EL (cell line): ENCODE results near the gene STIP1.

Experiments used
- DNase-seq: peaks from one replicate; pipeline ENCODE4 v3.0.0-alpha.2; 2016

STIP1 gene

GRCh38 chr11:64185693-64186491 lies at the start of gene STIP1:
Gene STIP1 (plus strand): TSS chr11:64186171. CDS start chr11:64186262, 91 bp downstream.
- peak; percentile 100 for DNase-seq

DNA sequence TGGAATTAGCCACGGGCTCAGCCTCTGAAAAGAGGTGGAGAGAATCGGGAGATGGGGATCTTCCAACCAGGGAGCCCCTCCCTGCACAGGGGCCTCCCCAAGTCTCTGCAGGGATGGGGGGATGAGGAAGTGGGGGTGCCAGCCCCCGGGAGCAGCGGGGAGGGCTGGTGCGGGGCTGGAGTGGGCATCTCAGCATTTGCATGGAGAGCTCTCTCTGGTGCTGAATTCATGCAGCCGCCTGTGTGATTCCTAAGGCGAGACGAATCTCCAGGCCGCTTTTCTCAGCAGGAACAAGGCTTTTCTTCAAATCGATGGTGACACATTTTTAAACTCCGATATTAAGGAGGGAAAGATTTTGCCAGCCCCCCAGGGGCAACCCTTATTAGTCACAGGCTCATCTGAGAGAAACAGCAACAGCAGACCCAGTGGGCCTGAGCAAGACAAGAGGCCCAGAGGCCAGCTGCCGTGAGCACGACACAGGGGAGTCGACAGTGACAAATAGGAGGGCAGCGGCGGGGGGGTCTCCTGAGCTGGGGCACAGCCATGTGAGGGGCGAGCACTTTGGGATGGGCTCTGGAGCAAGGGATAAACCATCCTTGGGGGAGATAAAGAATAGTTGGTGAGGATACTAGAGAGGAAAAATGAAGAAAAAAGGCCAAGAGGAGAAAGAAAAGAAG lies 49.1 kb upstream of the STIP1 start:
- no peak for DNase-seq

DNA sequence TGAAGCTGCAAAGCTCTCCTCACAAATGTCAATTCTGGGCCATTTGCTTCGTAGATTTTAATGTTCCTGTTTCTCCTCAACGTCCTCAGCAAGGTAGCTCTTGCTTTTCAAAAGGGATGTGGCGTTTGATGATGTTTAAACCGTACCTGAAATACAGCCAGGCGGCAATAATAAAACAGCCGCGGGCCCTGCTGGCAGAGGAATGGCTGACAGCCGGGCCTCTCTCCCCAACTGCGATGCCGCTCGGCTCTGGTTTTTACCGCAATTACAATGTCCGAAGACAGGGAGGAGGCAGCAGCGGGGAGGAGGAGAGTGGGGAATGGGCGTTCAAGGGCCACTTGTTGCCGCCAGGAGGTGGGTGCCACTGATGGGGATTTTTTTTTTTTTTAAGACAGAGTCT lies 47.6 kb upstream of the STIP1 start:
- DNase-seq: no peak

- DNase-seq: no peak
Measured at GRCh38 chr11:64139049-64139448, 46.9 kb upstream of the STIP1 start.

DNA sequence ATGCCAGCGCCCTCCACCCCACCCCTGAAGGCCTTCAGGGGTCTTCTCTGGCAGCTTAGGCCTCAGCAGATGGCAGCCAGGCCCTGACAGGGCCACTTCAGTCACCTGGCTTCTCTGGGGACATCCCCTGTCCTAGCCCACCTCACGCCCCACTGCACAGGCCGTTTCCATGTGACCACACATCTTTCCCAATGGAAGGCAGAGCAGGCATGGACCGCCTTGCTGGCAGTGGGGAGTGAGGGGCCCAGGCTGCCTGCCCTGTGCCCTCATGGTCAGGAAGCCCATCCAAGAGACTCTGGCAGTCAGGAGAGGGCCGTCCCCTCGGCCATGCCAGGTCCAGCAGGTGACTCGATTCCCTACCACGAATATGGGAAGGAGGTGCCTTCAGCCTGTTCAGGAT lies 45.9 kb upstream of the STIP1 start:
- no peak for DNase-seq

DNA sequence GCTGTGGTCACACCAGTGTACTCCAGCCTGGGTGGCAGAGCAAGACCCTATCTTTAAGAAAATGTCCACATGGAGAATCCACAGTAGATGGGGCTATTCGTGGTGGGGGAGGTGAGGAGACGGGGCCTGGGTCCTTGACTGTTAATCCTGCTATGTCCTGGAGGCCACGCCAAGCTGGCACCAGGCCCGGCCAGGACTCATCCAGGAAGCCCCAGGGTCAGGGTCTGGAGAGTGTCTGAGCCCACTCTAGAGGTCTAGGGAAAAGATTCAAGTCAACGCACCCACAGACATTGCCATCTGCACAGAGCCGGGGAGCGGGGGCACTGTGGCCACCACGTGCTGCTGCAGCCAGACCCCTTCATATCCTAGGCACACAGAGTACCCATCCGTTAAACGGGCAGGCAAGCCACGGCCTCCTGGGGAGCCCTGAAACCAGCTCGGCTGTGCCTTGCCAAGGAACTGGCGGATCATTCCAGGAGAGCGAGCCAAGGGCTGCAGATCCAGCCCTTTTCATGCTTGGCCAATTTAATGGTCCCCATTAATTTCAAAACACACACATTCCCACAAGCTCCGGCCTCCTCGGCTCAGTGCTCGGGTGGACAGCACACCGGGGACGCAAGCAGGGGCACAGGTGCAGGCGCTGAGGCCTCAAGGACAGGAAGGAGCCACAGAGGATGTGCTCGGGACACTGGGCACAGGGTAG lies 44.7 kb upstream of the STIP1 start:
- no peak for DNase-seq

DNA sequence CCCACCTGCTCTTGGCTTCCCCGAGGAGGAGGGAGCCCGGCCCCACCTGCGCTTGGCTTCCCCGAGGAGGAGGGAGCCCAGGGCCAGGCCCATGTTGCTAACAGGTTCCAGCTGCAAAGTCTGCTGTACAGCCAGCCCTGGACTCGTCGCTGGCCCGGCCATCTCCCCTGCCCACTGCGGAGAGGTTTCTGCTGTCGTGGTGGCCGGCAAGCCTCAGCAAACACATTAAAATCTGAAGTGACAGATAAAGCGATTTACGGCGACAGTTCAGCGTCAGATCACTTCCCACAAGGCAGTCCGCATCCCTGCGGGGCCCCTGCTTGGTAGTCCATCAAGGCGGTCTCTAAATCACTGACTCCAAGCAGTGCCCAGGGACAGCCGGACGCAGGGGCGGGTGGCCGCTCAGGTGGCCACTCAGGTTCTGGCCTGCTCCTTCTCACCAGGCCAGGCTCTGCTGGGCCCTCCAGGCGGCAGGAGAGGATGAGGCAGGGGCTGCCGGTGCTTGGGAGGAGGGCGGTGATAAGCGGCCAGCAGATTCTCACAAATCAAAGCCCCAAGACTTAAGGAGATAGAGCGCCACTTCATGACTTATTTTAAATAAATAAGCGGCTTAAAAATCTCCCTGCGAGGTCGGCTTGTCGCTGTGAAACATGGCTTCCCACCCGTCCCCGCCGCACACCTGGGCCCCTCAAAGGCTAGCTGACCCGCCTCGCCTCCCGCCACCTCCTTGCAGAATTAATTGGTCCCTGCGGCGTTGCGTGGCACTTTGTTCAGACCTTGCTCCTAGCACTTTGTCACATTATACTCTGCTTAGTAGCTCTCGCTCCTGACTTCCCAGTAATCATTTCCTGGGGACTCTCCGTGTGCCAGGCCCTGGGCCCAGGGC lies 41.1 kb upstream of the STIP1 start:
- DNase-seq: no peak

DNA sequence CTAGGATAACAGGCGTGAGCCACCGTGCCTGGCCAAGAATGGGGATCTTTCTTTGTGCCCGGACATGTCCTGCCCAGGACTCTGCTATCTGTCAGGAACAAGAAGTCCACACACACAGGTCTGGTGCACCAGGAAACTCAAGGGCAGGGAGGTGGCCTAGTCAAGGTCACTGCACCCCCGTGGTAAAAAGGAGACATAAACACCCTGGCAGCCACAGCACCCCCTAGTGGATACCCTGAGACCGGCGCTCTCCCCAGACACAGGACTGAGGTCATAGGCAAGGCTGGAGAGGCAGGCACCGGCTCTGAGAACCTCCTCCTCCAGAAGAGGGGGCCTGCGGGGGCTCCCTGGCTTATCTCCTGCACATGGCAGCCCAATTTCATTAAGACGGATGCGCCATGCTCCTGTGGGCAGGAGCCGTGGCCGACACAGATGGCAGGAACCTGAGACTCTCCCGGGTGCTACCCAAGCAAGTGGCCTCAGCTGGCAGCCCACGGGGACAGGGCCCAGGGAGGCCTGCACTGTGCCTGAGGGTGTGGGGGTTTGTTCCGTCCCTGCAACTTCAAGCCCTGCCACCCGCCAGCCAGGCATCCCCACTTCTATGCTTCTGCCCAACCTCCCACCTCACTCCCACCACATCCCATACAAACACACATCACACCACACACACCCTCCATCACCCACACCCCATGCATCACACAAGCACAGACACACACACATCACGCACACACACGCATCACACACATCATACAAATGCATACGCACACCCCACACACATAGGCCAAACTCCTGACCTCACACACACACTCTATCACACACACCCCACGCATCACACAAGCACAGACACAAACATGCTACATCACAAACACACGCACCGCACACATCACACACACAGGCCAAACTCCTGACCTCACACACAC lies 39.7 kb upstream of the STIP1 start:
- DNase-seq: peak; percentile 49

GRCh38 chr11:64148226-64148916 lies 37.6 kb upstream of the STIP1 start:
- peak; percentile 70 for DNase-seq

DNA sequence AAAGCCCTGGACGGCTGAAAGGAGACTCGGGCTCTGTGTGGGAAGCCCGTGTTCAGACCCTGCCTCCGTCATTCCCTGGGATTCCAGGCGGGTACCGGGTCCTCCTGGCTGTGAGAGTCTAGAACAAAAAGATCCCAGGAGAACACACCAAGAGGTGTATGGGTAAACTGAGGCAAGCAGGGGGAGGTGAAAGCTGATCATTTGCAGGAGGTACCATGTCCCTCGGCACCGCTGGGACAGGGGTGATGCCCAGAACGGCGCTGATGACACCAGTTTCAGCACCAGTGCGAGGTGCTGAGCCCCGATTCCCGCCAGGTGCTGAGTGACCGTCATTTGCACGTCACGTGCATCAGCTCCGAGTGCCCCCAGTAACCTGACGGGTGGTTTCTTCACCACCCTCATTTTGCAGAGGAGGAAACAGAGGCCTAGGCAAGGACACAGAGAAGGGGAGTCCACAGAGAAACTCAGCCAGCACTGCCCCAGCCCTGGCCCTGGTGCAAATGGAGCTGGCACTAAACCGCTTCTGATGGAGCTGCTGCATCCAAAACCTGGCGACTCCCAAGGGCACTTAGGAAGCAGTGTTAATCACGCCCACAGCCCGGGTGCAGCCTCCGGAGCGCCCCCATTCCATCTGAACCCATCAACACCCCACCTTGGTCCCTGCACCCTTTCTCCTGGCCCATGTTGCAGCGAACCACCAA lies 36.9 kb upstream of the STIP1 start:
- DNase-seq: no peak

DNA sequence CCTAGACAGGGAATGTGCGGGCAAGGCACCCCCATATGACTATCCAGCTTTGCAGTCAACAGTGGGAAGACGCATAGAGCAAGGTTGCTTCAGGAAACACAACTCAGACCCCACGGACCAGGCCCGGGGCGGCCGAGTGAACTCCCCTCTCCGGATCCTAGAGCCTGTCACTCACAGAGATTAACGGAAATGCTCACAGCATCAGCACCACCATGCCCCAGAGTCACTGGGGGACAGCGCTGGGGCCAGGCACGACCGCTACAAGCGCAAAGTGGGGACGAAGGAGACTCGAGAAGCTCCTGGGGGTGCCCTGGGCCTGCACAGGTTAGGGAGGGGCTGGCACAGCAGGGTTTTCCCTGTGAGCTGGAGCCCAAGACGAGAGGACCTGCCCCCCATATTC lies 35.9 kb upstream of the STIP1 start:
- no peak for DNase-seq

GRCh38 chr11:64150481-64151239 lies 35.3 kb upstream of the STIP1 start:
- DNase-seq: no peak

DNA sequence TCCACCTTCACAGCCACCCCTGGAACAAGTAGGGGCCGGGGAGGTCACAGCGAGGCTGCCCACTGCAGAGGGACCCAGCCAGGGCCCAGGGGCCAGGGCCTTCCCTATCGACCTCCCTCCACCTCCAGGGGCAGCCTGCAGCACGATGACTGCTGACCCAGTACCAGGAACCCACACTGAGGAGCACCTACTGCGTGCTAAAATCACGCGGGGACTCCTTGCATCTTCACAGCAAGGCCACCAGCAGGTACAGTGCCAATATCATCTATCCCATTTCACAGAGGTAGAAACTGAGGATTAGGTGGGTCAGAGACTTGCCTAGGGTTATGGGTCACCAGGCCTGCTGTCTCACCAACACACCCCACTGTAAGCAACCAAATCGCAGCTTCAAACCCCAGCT lies 34.6 kb upstream of the STIP1 start:
- DNase-seq: no peak

DNA sequence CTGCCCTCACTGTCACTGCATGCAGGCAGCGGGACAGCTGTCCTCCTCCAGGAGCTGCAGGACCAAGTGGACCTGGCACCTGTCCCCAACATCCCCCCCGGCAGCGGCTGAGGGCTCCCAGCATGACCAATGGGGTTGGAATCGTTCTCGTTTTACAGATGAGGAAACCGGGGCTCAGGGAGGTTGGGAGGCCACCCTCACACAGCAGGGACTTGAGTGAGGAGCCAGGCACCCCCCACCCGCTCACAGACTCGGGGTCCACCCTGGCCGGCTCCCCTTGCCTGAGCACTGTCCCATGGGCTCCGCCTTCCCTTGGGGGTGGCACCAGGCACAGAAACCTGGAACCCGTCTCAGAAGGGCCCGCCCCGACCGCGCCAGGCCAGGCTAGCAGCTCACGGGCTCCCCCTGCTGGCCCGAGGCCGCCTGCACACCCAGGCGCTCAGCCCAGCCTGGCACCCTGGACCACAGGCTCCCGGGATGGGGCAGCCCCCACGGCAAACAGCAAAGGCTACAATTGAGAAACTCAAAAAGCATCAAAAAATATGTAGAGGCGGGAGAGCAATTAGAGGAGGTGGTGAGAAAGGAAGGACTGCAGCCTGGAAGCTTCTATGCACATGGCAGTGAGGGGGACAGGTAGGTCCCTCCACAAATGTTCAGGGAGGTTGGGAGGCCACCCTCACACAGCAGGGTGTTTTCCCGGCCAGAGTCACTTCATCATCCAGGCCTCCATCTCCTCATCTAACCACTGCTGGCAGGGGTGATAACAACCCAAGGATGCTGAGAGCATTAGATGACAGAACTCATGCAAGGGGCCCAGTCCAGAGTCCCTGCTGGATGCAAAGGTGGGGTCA lies 32.9 kb upstream of the STIP1 start:
- peak; percentile 54 for DNase-seq

DNA sequence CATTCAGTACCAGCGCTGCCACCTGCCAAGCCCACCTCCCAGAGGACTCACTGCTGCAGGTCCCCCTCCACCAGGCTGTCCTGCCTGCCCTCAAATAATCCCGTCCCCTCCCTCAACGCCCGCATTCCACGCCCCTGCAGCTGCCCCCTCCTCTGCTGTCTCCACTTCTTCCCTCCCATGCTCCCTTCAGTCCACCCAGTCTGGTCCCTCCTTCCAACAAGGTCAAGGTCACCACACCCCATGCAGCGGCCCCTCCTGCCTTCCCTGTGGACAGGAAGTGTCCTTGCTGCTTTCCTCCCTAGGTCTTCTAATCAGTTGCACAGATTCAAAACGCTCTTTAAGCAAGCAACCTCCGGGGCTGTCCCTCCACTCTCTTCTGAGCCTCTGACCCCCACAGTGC lies 32.2 kb upstream of the STIP1 start:
- DNase-seq: no peak

DNA sequence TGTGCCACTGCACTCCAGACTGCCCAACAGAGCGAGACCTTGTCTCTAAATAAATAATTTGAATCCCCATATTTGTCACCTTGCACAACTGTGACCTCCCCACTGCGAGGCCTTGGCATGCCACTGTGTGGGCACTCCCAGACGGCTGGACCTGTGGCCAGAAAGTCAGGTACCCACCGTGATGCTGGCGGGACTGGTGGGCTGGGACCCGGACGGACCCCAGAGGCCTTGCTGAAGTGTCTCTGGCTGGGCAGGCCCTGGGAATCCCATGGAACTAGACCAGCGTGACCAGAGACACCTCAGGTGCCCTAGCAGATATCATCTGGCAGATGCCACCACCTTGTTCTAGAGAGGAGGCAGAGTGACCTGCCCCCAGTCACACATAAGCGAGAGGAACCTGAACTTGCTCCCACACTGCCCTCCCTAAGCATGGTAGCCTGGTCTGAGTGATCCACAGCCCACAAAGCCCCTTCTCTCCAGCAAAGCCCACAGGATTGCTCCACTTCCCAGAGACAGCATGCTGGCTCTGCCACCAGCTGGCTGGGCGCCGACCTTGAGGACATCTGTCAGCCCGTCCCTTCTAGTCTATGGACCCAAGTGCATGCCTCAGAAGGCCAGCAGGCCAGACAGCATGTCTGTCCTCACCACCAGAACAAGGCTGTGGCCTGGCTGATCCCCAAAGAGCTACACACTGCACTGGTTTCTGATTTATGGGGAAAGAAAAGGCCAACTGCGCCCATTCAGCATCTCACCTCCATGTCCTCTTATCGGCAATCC lies 29.5 kb upstream of the STIP1 start:
- DNase-seq: no peak

DNA sequence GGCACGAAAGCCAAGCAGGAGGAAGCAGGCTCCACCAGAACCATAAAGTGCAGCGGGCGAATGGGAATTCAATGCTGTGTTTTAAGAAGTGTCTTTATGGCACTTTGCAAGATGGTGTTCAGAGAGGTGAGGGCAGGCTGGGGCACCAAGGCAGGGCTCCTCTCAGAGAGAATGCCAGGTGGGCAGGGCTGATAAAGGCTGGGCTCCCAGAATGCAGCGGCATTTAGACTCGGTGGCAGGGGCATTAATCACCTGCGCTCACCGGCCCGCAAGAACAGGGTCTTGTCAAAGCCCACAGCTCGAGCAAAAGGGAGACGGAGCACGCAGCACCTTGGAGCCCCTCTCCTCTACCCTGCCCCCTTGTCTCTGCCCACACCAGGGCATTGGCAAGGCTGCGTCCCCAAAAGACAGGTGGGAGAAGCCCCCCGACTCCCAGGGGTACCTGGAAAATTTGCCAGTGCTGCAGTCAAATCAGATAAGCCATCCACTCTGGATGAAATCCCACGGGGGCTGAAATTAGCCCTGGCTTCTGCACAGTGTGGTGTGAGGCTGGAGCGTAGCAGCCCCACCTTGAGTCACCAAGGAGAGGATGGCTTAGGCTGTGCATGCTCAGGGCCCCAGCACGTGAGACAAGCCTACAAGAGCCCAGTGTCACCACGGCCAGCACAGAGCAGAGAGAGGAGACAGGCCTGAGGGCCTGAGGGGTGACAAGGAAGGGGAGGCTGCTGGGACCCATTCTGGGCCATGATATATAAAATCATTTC lies 28.2 kb upstream of the STIP1 start:
- no peak for DNase-seq
